Nephron (organoid): ENCODE data around the gene ACTL8.
"Not testable (repeated sequence)": the region's sequence is repeated elsewhere in the genome, so short reads cannot be mapped to it uniquely, and the experiment has no call there.

Source experiments
- H3K27ac Mint-ChIP-seq, 3 experiments: 2 replicates each; pipeline ENCODE4 v1.8.0; 2020; ENCODE audit warnings: mixed read lengths in 3 of 3, mild to moderate bottlenecking in 2 of 3, moderate library complexity in 1 of 3
- H3K27me3 Mint-ChIP-seq: 2 replicates; pipeline ENCODE4 v1.8.0; 2021; ENCODE audit warnings: low read depth, mild to moderate bottlenecking, moderate library complexity, mixed read lengths
- H3K36me3 Mint-ChIP-seq: 2 replicates; pipeline ENCODE4 v1.8.0; 2020; ENCODE audit warnings: low read depth, mixed read lengths
- H3K4me1 Mint-ChIP-seq: 2 replicates; pipeline ENCODE4 v1.8.0; 2020; ENCODE audit warnings: mixed read lengths
- H3K4me3 Mint-ChIP-seq, 3 experiments: 2 replicates each; pipeline ENCODE4 v1.8.0; 2020; ENCODE audit warnings: mild to moderate bottlenecking in 3 of 3, mixed read lengths in 3 of 3, moderate library complexity in 2 of 3
- H3K9me3 Mint-ChIP-seq: 2 replicates; pipeline ENCODE4 v1.8.0; 2020; ENCODE audit warnings: mixed read lengths
- CTCF ChIP-seq, 3 experiments: fragments of 200-600 bp; sonication (generic); IDR thresholded peaks; one replicate each; pipeline ENCODE4 v1.5.0; 2021; ENCODE audit warnings: antibody characterized with exemption in 3 of 3; ENCODE audit not compliant: unreplicated experiment in 3 of 3

The ACTL8 gene

GRCh38 chr1:17743925-17744324, 11.2 kb upstream of the ACTL8 start:
- H3K27ac Mint-ChIP-seq: peak overlapping the region in 2 of 3 experiments; percentile 92 to 95
- H3K9me3 Mint-ChIP-seq: no peaks in the 10 kb centered on the region
- peaks cover 33% of the 10 kb centered on the region for H3K4me1 Mint-ChIP-seq
- no peaks in the 10 kb centered on the region for H3K36me3 Mint-ChIP-seq
- H3K27me3 Mint-ChIP-seq: peaks cover 26% of the 10 kb centered on the region
- peak overlapping the region in 1 of 3 experiments; percentile 14 for H3K4me3 Mint-ChIP-seq
- TF ChIP-seq CTCF (IDR thresholded peaks at IDR 0.05; ENCODE audit: unreplicated experiment in 3 of 3): no peak

- H3K27me3 Mint-ChIP-seq: peaks cover 23% of the 10 kb centered on the region
- peaks cover 34% of the 10 kb centered on the region for H3K4me1 Mint-ChIP-seq
- no peaks in the 10 kb centered on the region for H3K36me3 Mint-ChIP-seq
- H3K9me3 Mint-ChIP-seq: no peaks in the 10 kb centered on the region
- peak overlapping the region in 1 of 3 experiments; percentile 40 for H3K27ac Mint-ChIP-seq
- TF ChIP-seq CTCF (IDR thresholded peaks at IDR 0.05; ENCODE audit: unreplicated experiment in 3 of 3): no peak
- H3K4me3 Mint-ChIP-seq: no peak overlapping the region
Measured at GRCh38 chr1:17744666-17745478, 10.3 kb upstream of the ACTL8 start.

GRCh38 chr1:17745479-17745955, 9.6 kb upstream of the ACTL8 start:
- Mint-ChIP-seq H3K27ac (peak overlapping the region in 1 of 3 experiments; percentile 40), H3K4me3 (no peak overlapping the region), H3K36me3 (no peaks in the 10 kb centered on the region), H3K27me3 (peaks cover 25% of the 10 kb centered on the region), H3K4me1 (peaks cover 39% of the 10 kb centered on the region), H3K9me3 (no peaks in the 10 kb centered on the region)
- no peak for TF ChIP-seq CTCF (IDR thresholded peaks at IDR 0.05; ENCODE audit: unreplicated experiment in 3 of 3)

- not testable (repeated sequence) for H3K36me3 Mint-ChIP-seq, H3K4me3 Mint-ChIP-seq, H3K9me3 Mint-ChIP-seq, H3K27ac Mint-ChIP-seq
- peaks cover 39% of the 10 kb centered on the region for H3K4me1 Mint-ChIP-seq
- H3K27me3 Mint-ChIP-seq: peaks cover 22% of the 10 kb centered on the region
Measured at GRCh38 chr1:17746281-17746680, 8.9 kb upstream of the ACTL8 start.

GRCh38 chr1:17746920-17747319, 8.2 kb upstream of the ACTL8 start:
- Mint-ChIP-seq H3K9me3 (no peaks in the 10 kb centered on the region), H3K36me3 (no peaks in the 10 kb centered on the region), H3K27ac (no peak overlapping the region)

GRCh38 chr1:17750333-17750732, 4.8 kb upstream of the ACTL8 start:
- TF ChIP-seq CTCF (IDR thresholded peaks at IDR 0.05; ENCODE audit: unreplicated experiment in 3 of 3): no peak
- Mint-ChIP-seq H3K4me3 (no peak overlapping the region), H3K9me3 (peaks cover 14% of the 10 kb centered on the region), H3K27me3 (peaks cover 15% of the 10 kb centered on the region), H3K36me3 (no peaks in the 10 kb centered on the region), H3K27ac (no peak overlapping the region), H3K4me1 (peaks cover 8% of the 10 kb centered on the region)

More at GRCh38 chr1:17746920-17747319, 8.2 kb upstream of the ACTL8 start:
- Mint-ChIP-seq H3K4me1 (peaks cover 33% of the 10 kb centered on the region), H3K27me3 (peaks cover 22% of the 10 kb centered on the region), H3K4me3 (no peak overlapping the region)
- TF ChIP-seq CTCF (IDR thresholded peaks at IDR 0.05; ENCODE audit: unreplicated experiment in 3 of 3): no peak
